Spleen (tissue), 7 donors: ENCODE results near the gene ADARB2.

Experiments used
- CTCF ChIP-seq, 11 experiments: fragments of 200-600 bp in 7 of 11; fragments of 450-650 bp in 4 of 11; sonication (generic) in 4 of 11; IDR thresholded peaks in 8 of 11; conservative IDR thresholded peaks in 3 of 11; 1 replicate in 7 of 11; 2 replicates in 4 of 11; pipeline versions ENCODE4 v1.4.0 to v1.8.0; 2016 to 2021; ENCODE audit warnings: antibody characterized with exemption in 11 of 11, inconsistent platforms in 4 of 11, mild to moderate bottlenecking in 1 of 11
- POLR2AphosphoS5 ChIP-seq, 3 donors: sonication (generic); formaldehyde crosslinking; IDR thresholded peaks; one replicate each; pipeline ENCODE4 v1.5.1; 2017; ENCODE audit warnings: antibody characterized with exemption in 3 of 3
- donor health status: DM: no; HTN: no; CAD: no; lungs with moderate emphysema.
- donor health status: DM: no; HTN: no; CAD: no.
- donor health status: DM: no; HTN: no; CAD: no.

- TF ChIP-seq CTCF (IDR thresholded peaks at IDR 0.05 in 8 of 11, conservative IDR thresholded peaks at IDR 0.05 in 3 of 11) (no peak), POLR2AphosphoS5 (IDR thresholded peaks at IDR 0.05) (no peak)
Observed at GRCh38 chr10:1517684-1518083, 219.6 kb downstream of the ADARB2 start.
